GM23248 (cell line): ENCODE results near the gene SLC25A18.

Experiments used
- EZH2 ChIP-seq: fragments of 200-600 bp; sonication (generic); IDR thresholded peaks from 2 replicates; pipeline ENCODE4 v1.6.1; 2018; ENCODE audit warnings: antibody characterized with exemption, mild to moderate bottlenecking; ENCODE audit not compliant: insufficient read depth, poor library complexity, severe bottlenecking
- EZH2phosphoT487 ChIP-seq: fragments of 200-600 bp; sonication (generic); IDR thresholded peaks from 2 replicates; pipeline ENCODE4 v1.6.1; 2018; ENCODE audit warnings: antibody characterized with exemption, moderate library complexity, mild to moderate bottlenecking, low read depth; ENCODE audit not compliant: insufficient read depth

GRCh38 chr22:17606496-17606895, 43.2 kb downstream of the SLC25A18 start:
- TF ChIP-seq EZH2: no peak
- no peak for TF ChIP-seq EZH2phosphoT487
